ENCODE data around the gene DDX1.
"Not testable (repeated sequence)": the region's sequence is repeated elsewhere in the genome, so short reads cannot be mapped to it uniquely, and the experiment has no call there.

The DDX1 gene

GRCh38 chr2:15595936-15596335, 4.3 kb downstream of the DDX1 start:
- DNase-seq (ENCODE audit: low spot score): no peak

- no peak for DNase-seq (ENCODE audit: low spot score)
Observed at GRCh38 chr2:15596350-15596749, 4.7 kb downstream of the DDX1 start.

GRCh38 chr2:15596968-15597367, 5.3 kb downstream of the DDX1 start:
- no peak for DNase-seq (ENCODE audit: low spot score)

- DNase-seq (ENCODE audit: low spot score): no peak
Observed at GRCh38 chr2:15599994-15600393, 8.3 kb downstream of the DDX1 start.

- DNase-seq (ENCODE audit: low spot score): no peak
Observed at GRCh38 chr2:15601681-15602080, 10.0 kb downstream of the DDX1 start.

GRCh38 chr2:15602393-15602792, 10.7 kb downstream of the DDX1 start:
- no peak for DNase-seq (ENCODE audit: low spot score)

GRCh38 chr2:15603044-15603765, 11.5 kb downstream of the DDX1 start:
- DNase-seq (ENCODE audit: low spot score): no peak

GRCh38 chr2:15603948-15604347, 12.3 kb downstream of the DDX1 start:
- DNase-seq (ENCODE audit: low spot score): no peak

- no peak for DNase-seq (ENCODE audit: low spot score)
Observed at GRCh38 chr2:15605721-15606120, 14.1 kb downstream of the DDX1 start.

GRCh38 chr2:15606481-15607441, 15.1 kb downstream of the DDX1 start:
- no peak for DNase-seq (ENCODE audit: low spot score)

GRCh38 chr2:15607709-15608391, 16.2 kb downstream of the DDX1 start:
- no peak for DNase-seq (ENCODE audit: low spot score)

- no peak for DNase-seq (ENCODE audit: low spot score)
Observed at GRCh38 chr2:15608392-15608761, 16.7 kb downstream of the DDX1 start.

- no peak for DNase-seq (ENCODE audit: low spot score)
Observed at GRCh38 chr2:15609341-15610042, 17.8 kb downstream of the DDX1 start.

GRCh38 chr2:15610430-15610952, 18.8 kb downstream of the DDX1 start:
- no peak for DNase-seq (ENCODE audit: low spot score)

GRCh38 chr2:15612101-15612500, 20.4 kb downstream of the DDX1 start:
- not testable (repeated sequence) for DNase-seq (ENCODE audit: low spot score)

- no peak for DNase-seq (ENCODE audit: low spot score)
Observed at GRCh38 chr2:15613736-15614429, 22.2 kb downstream of the DDX1 start.

GRCh38 chr2:15614545-15615300, 23.1 kb downstream of the DDX1 start:
- no peak for DNase-seq (ENCODE audit: low spot score)

- DNase-seq (ENCODE audit: low spot score): peak; percentile 93
Observed at GRCh38 chr2:15615301-15615920, 23.7 kb downstream of the DDX1 start.

GRCh38 chr2:15616429-15616828, 24.8 kb downstream of the DDX1 start:
- no peak for DNase-seq (ENCODE audit: low spot score)

Measured in cerebellar cortex (tissue), 1 donor.